CD1c-positive myeloid dendritic cell (primary cell): ENCODE measurements around the gene ZFAND5.
A peak's percentile ranks its signal among the peaks of the same experiment; 100 is the strongest.

Source experiments
- DNase-seq: peaks from one replicate; pipeline ENCODE4 v3.0.0-alpha.2; 2016; ENCODE audit errors: extremely low spot score

Gene ZFAND5, protein sequence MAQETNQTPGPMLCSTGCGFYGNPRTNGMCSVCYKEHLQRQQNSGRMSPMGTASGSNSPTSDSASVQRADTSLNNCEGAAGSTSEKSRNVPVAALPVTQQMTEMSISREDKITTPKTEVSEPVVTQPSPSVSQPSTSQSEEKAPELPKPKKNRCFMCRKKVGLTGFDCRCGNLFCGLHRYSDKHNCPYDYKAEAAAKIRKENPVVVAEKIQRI

DNA sequence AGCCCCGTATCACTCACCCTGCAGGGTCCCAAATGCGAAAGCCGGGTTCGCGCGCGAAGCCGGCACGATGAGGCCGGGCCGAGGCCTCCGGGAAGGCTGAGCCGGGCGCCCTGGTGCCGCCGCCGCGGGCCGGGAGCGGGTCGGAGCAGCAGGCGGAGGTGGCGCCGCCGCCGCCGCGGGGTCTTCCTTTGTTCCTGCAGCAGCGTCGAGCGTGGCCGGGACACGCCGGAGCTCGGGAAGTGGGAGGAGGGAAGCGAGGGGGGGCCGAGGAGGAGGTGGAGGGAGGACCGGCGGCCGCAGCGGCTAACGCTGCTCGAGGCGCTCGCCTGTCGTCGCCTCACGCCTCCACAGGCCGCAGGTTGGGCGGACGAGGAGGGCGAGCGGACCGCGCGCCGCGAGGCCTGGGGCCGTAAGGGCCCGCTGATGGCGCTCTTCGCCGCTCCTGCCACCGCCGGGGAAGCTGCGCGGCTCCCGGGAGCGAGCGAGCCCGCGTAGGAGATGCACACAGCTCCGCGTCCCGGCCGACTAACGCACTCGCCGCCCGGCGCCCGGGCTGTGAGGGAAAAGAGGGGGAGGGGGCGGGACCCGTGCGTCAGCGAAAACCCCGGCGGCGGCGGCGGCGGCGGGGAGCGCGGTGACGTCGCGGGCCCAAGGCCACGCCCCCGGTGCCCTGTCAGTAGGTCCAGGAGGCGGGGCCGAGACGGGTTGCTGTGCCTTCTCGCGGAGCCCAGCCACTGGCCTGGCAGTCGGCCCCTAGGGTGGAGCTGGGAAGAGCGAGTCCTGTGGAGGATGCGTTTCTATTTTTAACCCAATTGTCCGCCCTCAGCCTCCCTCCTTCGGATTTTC lies at the start of gene ZFAND5:
Gene ZFAND5, minus strand, starts transcription at position 530 of the 846 bp plus-strand sequence. CDS start 4,430 bp downstream, outside the sequence.
- DNase-seq, result peak; percentile 98

DNA sequence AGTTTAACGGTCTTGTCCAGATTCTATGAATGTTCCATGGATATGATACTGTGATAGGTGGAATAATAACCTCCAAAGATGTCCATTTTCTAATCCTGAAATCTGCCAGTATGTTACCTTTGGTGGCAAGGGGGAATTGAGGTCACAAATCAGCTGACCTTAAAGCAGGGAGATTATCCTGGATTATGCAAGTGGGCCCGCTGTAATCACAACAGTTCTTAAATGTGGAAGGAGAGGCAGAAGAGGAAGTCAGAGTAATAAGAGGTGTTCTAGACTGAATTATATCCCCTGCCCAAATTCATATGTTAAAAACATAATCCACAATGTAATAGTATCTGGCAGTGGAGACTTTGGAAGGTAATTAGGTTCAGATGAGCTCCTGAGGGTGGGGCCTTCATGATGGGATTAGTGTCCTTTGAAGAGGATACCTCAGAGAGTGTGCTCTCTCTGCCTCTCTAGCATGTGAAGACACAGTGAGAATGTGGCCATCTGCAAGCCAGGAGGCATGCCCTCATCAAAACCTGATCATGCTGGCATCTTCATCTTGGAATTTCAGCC lies 47.6 kb upstream of the ZFAND5 start:
- DNase-seq, result peak; percentile 29

DNA sequence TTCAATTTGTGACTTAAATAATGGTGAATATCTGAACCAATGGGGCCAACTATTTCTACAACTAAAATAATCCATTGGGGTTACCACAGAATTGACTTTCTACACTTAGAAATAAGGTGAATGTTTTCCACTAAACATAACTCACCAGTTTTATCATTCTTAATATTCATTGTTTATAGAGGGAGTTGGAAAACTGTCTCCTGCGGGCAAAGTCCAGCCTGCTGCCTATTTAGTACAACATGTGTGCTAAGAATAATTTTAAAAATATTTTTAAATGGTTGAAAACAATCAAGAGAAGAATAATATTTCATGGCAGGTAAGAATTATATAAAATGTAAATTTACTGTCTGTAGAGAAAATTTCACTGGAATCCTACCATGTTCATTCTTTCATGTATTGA lies 45.2 kb upstream of the ZFAND5 start:
- no peak for DNase-seq

DNA sequence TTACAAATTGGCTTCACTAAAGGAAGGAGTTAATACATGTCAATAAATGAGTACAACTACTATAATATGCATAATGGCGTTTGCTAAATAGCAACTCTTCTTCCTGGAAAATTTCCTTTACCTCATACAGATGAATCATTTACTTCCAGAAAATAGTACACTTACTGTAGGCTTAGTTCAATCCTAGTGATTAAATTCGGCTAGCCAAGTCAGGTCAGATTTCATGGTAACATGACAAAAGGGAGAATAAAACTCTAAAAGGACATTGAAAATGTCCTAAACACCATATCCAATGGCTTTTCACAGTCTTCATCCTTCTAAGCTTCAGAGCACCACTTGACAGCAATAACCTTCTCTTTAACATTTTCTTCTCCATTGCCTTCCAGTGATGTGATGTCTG lies 42.1 kb upstream of the ZFAND5 start:
- no peak for DNase-seq

DNA sequence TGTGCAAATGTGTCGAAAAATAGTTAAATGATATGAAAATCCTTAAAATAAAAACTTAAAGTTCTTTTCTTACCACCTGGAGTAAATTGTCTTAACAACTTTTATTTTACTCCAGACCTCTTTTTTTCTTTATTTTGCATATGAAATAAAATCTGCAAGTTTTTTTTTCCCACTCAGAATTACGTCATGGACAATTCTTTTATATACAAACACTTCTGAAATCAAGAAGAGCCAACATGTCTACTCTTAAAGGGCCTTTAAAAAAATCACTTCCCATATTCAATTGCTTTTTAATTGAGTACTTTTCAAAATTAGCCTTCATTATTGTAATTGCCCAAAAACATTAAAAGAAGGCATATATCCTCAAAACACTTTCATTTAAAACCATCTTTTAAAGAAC lies 37.7 kb upstream of the ZFAND5 start:
- no peak for DNase-seq

DNA sequence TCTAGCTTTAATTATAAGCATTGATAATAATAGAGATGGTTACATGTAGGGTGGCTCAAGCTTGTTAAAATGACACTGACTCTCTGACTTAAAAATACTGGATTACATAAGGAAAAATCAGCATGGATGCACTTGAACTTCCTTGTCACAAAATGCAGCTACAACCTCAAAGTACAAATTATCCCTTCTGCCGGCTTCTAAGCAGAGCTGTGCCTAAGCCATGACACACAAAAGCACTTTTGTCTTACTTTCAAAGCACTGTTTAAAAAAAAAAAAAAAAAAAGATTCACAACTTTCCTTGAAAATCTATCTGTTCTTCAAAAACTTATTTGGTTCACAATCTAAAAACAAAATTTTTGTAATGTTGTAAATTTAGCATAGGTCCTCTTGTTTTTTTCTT lies 36.4 kb upstream of the ZFAND5 start:
- DNase-seq, result no peak

DNA sequence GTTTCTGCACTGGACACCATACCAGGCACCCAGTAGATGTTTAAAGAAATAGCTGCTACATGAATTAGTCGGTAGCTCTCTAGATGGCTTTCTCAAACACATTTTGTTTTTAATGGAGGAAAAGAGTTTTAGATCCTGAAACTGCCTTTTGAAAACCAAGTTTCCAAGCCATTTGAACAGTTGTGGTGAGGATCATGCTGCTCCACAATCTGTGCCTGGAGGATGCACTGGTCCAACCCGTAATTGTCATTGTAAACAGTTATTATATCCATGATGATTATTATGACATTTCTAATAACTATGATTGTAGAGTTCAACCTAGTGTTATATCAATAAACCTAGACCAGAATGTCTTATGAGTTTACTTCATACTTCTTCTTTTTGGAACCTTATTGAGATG lies 35.9 kb upstream of the ZFAND5 start:
- DNase-seq, result no peak

DNA sequence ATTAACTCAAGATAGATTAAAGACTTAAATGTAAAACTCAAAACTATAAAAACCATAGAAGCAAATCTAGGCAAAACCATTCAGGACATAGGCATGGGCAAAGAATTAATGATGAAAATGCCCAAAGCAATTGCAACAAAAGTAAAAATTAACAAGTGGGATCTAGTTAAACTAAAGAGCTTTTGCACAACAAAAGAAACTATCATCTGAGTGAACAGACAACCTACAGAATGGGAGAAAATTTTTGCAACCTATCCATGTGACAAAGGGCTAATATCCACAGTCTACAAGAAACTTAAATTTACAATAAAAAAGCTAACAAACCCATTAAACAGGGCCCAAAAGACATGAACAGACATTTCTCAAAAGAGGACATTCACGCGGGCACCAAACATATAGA lies 34.4 kb upstream of the ZFAND5 start:
- no peak for DNase-seq

DNA sequence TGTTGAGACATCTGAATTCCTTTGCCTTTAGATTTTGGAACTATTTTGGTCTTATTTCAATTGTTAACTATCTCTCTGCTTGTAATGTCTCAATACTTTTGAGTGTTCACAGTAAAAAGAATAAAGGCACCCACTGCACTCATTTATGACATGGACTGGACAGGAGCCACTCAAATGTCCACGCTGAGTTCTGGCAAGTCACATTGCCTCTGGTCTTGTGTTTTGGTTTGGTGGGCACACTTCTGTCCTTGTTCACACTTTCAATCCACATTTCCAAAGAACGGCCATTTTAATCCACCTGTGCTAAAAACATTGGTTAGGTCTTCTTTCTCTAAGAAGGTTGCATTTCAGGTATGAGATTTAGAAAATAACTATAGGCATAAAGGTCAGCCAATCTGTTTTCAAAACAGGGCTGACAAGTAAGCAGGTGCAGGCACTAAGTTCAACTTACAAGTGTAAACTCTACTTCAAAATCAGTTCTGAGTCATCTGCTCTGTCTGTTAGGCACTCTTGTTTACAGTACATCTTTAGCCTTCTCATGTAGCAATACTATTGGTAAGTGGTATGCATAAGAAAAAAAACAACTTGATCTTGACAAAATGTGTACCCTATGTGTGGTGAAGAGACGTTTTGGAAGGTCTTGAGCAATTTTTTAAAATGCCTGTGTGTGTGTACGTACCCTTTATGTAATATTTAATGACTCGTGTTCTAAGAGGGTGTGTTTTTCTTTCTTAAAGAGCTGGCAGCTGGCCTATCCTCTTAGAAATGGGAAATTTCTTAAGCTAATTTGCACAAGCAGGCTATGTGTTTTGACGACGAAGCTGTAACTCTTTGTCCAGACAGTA lies 31.5 kb upstream of the ZFAND5 start:
- DNase-seq, result peak; percentile 17

DNA sequence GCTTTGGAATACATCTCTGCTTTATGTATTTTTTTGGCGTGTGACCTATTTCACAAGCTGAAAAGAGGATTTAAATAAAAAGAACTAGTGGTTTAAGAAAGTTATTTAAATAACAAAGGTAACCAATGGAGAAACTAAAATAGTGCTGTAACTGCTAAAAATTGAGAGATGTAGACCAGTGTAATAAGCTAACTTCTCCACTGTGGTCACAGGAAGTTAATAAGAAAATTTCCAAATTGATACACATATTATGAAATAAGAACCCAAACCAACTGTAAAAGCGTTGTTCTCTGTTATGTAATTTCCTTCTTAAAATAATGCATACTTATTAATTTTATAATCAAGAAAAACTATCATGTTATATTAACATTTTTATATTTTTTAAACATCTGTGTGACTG lies 29.1 kb upstream of the ZFAND5 start:
- peak; percentile 54 for DNase-seq

DNA sequence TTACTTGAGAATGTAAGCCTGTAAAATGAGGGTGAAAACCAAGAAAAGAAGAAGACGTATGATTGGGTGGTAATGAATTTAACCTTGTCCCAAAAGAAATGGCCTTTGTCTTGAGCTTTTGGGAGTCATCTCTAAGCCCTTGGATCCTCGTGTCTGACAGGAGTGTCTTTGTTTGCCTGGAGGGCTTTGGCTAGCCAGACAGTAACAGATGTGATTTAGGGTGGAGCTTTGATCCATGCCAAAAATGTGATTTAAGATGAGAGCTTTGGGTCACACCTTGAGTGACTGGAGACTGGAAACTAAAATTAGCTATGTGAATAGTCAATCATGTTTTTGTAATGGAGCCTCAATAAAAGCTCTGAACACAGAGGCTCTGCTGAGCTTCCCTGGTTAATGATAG lies 25.9 kb upstream of the ZFAND5 start:
- DNase-seq, result no peak

DNA sequence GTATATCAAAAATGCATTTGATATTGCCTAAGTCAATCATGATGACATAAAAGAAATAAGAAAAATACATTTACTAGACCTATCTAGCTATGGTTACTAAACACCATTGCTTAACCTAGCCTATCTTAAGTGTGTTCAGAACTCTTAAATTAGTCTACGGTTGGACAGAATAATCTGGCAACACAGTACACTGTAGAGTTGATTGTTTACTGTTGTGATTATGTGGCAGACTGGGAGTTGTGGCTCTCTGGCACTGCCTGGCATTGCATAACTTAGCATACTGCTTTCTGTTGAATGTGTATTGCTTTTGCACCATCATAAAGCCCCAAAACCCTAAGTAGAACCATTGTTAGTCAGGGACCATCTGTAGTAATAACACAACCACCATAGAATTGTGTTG lies 21.2 kb upstream of the ZFAND5 start:
- no peak for DNase-seq

DNA sequence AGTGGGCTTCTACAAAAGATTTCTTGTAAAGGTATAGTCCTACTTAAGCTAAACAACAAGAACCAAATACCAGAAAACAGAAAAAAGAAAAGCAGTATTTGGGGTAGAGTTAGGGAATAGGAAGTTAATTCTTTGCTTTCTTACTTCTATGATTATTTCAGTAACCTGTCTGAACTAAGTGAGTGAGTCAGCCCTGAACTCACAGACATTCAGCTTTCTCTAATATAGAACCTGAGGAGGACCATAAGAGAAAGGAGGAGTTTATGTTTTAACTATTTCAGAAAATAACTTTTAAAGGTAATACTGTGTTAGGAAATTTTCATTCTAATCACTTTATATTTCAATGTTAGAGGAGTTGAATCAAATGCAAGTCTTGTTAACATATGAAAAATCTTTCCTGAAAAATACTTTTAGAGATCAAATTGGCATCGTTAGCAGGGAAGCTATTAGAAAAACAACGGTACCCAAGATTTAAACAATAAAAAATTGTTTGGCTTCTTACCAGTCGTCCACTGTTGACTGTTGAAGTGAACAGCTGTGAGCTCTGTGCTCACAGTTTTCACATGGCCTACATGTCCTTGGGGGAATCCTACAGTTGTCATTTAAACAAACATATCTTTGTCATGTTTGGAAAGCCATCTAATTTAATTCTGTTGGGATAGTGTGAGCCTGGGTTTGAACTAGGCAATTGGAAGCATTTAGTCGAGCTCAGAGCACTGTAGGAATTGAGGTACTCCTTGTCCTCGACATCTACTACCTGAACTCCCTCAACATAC lies 19.9 kb upstream of the ZFAND5 start:
- DNase-seq, result no peak

DNA sequence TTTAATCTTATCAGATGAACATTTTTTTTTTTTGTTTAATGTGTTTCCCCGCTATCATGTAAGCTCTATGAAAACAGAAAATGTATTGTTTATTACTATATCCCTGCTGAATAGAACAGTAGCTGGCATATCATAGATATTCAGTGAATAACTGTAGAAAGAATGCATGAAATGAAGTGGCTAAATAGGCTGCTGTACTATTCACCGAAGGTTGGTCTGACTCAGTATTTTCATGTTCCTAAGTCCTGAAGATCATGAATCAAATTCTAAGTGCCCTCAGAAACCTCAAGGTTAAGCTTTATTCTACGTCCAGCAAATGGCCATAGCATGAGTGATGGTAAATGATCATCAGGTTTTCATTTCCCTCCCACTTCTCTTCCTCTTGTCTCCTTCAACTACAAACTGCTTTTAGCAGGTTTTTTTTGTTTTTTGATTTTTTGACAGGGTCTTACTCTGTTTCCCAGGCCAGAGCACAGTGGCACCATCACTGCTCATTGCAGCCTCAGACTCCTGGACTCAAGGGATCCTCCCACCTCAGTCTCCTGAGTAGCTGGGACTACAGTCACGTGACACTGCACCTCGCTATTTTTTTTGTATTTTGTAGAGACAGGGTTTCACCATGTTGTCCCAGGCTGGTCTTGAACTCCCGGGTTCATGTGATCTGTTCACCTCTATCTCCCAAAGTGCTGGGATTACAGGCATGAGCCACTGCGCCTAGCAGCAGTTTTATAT lies 19.1 kb upstream of the ZFAND5 start:
- DNase-seq, result no peak

DNA sequence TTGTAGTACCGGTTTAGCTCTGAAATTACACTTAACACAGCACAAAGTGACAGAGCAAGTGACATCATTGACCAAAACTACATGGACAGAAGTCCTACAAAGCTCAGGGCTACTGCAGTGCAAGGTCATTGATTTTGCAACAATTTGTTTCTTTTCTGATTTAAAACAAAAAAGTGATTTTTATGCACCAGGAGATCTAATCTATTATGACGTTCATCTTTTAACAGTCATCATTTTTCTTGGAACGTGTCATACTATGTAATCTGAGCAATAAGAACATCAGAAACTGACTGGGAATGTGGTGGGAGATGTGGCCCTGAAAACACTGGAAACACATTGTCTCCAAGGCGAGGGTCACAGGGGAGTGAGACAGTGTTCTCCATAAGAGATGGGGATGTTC lies 17.4 kb upstream of the ZFAND5 start:
- DNase-seq, result no peak

DNA sequence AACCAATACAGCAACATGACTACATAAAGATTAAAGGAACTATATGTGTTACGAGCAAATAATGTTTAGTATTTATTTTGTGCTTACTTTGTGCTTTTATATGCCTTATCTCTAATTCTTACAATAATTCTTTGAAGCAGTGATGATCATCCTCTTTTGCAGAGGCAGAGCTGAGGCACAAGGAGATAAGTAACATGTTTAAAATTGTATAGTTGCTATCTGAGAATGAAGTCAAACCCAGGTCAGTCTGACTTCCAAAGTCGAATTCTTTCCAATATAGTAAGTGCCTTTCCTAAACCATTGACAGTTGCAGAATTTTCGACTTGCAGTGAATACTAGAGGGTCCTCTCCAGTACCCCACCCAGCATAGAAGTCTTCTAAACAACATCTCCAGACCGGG lies 12.0 kb upstream of the ZFAND5 start:
- no peak for DNase-seq

DNA sequence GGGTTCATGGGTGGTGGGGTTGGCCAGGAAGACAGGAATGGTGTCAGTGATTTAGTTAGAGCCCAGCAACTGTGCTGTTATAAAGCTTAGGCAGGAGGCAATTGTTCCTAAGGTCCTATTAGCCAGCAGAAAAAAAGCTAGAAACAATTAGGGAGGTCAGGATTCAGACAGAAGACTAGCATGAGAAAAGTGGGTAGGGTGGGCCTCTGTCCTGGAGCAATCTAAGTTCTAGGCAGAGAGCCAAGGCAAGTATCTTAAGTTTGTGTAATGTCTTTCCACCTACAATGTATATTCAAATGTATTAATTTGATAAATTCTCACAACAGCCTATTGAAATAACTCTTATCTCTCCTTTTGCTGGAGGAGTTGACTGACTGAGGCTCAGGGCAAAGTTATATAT lies 6.1 kb upstream of the ZFAND5 start:
- no peak for DNase-seq

DNA sequence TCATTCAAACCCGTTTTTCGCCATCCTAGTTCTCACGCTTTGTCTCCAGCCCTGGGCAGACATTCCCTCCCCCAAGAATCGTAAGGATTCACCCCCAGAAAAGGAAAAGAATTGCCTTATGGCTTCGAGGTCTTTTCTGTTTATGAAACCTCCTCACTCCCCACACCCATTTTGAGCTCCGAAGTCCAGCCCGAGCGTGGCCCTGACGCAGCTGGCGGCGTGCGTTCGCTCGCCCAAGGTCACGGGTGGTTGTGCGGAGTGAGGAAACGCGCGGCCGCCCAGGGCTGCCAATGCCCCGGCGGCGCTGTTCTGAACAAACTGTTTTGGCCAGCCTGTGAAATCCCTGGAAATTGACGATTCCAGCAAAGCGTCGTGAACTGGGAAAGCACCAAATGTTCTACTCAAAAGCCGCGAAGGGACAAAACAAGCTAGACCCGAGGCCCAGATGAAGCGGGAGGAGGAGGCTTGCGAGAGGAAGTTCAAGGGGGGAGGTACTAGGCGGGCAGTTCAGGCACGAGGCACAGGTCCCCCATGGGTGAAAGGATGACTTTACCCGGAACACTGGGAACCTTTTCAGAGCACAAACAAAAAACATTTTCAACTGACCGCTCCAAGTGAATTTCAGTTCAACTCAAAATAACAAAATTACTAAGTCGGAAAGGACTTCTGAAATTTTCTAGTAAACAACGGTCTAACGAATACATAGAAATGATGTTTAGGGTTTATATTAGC lies 683 bp upstream of the ZFAND5 start:
- peak; percentile 92 for DNase-seq

DNA sequence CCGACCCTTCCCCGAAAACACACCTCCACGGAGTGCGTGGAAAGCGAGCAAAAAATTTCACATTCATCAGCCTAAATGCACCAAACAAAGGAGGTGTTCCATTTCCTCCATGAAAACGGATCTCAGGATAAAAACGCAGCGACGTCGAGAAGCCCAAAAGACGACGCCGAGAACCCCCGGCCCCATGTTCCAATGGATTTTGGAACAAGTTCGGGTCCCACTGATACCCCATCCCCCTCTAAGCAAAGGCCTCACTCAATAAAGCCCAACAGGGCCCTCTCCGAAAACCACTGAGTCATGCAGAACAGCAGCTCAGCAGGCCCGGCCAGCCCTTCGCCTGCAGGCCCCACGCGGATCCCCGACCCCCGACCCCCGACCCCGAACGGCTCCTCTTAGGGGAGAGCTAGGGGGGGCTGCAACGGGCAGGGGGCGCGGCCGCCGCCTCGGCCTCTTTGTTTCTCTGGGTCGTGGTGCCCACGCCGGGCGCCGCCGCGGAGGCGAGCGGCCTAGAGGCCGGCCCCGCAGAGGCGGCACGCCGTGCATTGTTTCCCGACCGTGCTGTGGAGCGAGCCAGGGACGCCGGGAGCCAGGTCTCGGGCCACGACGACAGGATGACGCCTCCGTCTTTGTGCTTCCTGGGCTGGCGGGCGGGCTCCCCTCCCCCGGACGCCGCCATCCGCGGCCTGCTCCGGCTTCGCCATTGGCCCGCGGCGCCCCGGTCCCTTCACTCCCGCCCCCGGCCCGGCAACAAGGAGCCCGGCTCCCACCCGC lies 915 bp downstream of the ZFAND5 start:
- DNase-seq, result peak; percentile 82
